HG03108 (cell line): ENCODE measurements around the gene LILRB5.
"Not testable (repeated sequence)": the region's sequence is repeated elsewhere in the genome, so short reads cannot be mapped to it uniquely, and the experiment has no call there.

ENCODE experiments used
- ATAC-seq: cut with Tn5 transposase; IDR thresholded peaks from one replicate; pipeline ENCODE4 v1.9.1; 2021; ENCODE audit warnings: moderate library complexity; ENCODE audit not compliant: unreplicated experiment

LILRB5 gene

GRCh38 chr19:54217517-54218247 is 39.4 kb downstream of the LILRB5 start:
- not testable (repeated sequence) for ATAC-seq

GRCh38 chr19:54216869-54217268 is 40.2 kb downstream of the LILRB5 start:
- no peak for ATAC-seq

GRCh38 chr19:54214734-54215133 is 42.3 kb downstream of the LILRB5 start:
- ATAC-seq = not testable (repeated sequence)

GRCh38 chr19:54214217-54214616 is 42.9 kb downstream of the LILRB5 start:
- ATAC-seq = not testable (repeated sequence)

GRCh38 chr19:54211235-54211634 is 45.8 kb downstream of the LILRB5 start:
- no peak for ATAC-seq

GRCh38 chr19:54209811-54210494 is 47.1 kb downstream of the LILRB5 start:
- no peak for ATAC-seq

- no peak for ATAC-seq
Measured at GRCh38 chr19:54209058-54209810, 47.8 kb downstream of the LILRB5 start.

GRCh38 chr19:54208784-54209057 is 48.4 kb downstream of the LILRB5 start:
- no peak for ATAC-seq

- ATAC-seq = peak; percentile 36
Measured at GRCh38 chr19:54207983-54208783, 48.9 kb downstream of the LILRB5 start.

GRCh38 chr19:54207676-54207982 is 49.4 kb downstream of the LILRB5 start:
- ATAC-seq = no peak

GRCh38 chr19:54207193-54207592 is 49.9 kb downstream of the LILRB5 start:
- ATAC-seq = not testable (repeated sequence)

GRCh38 chr19:54206831-54207177 is 50.3 kb downstream of the LILRB5 start:
- ATAC-seq = no peak

- ATAC-seq = no peak
Measured at GRCh38 chr19:54206030-54206830, 50.8 kb downstream of the LILRB5 start.

GRCh38 chr19:54204767-54205468 is 52.2 kb downstream of the LILRB5 start:
- no peak for ATAC-seq

- no peak for ATAC-seq
Measured at GRCh38 chr19:54203151-54203611, 53.9 kb downstream of the LILRB5 start.

GRCh38 chr19:54201980-54202379 is 55.1 kb downstream of the LILRB5 start:
- ATAC-seq = no peak

- no peak for ATAC-seq
Measured at GRCh38 chr19:54201172-54201701, 55.8 kb downstream of the LILRB5 start.
